AG10803 (cell line): ENCODE measurements around the gene SAMD4B.
"Not testable (repeated sequence)": the region's sequence is repeated elsewhere in the genome, so short reads cannot be mapped to it uniquely, and the experiment has no call there.

Experiments
- DNase-seq: peaks from one replicate; pipeline ENCODE4 v3.0.0; 2010; ENCODE audit warnings: low read depth
- H3K4me3 ChIP-seq: 2 replicates; pipeline ENCODE4 v1.5.1; 2011; ENCODE audit warnings: mild to moderate bottlenecking, low read length, control low read depth
- TF ChIP-seq, protein P1 (sequence below): conservative IDR thresholded peaks from 2 replicates; pipeline ENCODE4 v1.5.1; 2011; ENCODE audit warnings: mild to moderate bottlenecking, low read length, control low read depth, inconsistent platforms

Gene SAMD4B

GRCh38 chr19:39329948-39330347 lies 12.3 kb upstream of the SAMD4B start:
- TF ChIP-seq, protein P1, sequence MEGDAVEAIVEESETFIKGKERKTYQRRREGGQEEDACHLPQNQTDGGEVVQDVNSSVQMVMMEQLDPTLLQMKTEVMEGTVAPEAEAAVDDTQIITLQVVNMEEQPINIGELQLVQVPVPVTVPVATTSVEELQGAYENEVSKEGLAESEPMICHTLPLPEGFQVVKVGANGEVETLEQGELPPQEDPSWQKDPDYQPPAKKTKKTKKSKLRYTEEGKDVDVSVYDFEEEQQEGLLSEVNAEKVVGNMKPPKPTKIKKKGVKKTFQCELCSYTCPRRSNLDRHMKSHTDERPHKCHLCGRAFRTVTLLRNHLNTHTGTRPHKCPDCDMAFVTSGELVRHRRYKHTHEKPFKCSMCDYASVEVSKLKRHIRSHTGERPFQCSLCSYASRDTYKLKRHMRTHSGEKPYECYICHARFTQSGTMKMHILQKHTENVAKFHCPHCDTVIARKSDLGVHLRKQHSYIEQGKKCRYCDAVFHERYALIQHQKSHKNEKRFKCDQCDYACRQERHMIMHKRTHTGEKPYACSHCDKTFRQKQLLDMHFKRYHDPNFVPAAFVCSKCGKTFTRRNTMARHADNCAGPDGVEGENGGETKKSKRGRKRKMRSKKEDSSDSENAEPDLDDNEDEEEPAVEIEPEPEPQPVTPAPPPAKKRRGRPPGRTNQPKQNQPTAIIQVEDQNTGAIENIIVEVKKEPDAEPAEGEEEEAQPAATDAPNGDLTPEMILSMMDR = no peak
- no peak overlapping the region for H3K4me3 ChIP-seq
- DNase-seq = no peak

GRCh38 chr19:39332293-39332692 lies 9.9 kb upstream of the SAMD4B start:
- no peak overlapping the region for H3K4me3 ChIP-seq
- TF ChIP-seq, protein P1 = no peak
- no peak for DNase-seq

- not testable (repeated sequence) for H3K4me3 ChIP-seq, DNase-seq
These were observed 9.5 kb upstream of the SAMD4B start for GRCh38 chr19:39332738-39333137.

DNA sequence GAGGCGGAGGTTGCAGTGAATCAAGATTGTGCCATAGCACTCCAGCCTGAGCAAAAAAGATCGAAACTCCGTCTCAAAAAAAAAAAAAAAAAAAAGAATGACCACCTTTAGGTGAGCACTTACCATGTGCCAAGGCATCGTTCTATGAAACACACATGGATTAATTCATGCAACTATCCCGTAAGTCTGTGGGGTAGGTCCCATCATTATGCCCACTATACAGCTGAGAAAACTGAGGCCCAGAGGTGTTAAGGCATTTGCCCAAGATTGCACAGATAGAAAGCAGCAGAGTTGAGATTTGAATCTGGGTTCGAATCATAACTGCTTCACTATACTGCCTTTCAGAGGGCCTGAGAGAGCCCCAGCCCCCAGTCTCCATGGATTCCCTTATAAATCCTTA lies 8.7 kb upstream of the SAMD4B start:
- no peak overlapping the region for H3K4me3 ChIP-seq
- TF ChIP-seq, protein P1 = no peak
- no peak for DNase-seq

- TF ChIP-seq, protein P1 = no peak
- DNase-seq = no peak
- H3K4me3 ChIP-seq = no peak overlapping the region
These were observed 7.7 kb upstream of the SAMD4B start for GRCh38 chr19:39334444-39334976.

GRCh38 chr19:39335168-39335548 lies 7.1 kb upstream of the SAMD4B start:
- H3K4me3 ChIP-seq = no peak overlapping the region
- no peak for DNase-seq
- TF ChIP-seq, protein P1 = no peak

GRCh38 chr19:39336483-39336882 lies 5.7 kb upstream of the SAMD4B start:
- no peak for DNase-seq
- no peak overlapping the region for H3K4me3 ChIP-seq
- TF ChIP-seq, protein P1 = no peak

GRCh38 chr19:39339674-39340073 lies 2.5 kb upstream of the SAMD4B start:
- TF ChIP-seq, protein P1 = no peak
- no peak for DNase-seq
- H3K4me3 ChIP-seq = no peak overlapping the region

DNA sequence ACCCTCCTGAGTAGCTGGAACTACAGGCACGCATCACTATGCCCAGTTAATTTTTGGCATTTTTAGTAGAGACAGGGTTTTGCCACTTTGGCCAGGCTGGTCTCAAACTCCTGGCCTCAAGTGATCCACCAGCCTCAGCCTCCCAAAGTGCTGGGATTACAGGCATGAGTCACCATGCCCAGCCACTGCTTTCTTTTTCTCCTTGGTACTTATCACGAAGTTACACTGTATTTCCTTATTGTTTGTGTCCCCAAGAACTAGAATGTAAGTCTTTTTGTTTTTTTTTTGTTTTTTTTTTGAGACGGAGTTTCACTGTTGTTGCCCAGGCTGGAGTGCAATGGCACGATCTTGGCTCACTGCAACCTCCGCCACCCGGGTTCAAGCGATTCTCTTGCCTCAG lies 2.1 kb upstream of the SAMD4B start:
- not testable (repeated sequence) for DNase-seq, H3K4me3 ChIP-seq
